GM18519 (cell line): Measurements from ENCODE around the gene PAK2.
A peak's percentile ranks its signal among the peaks of the same experiment; 100 is the strongest.
"Not testable (repeated sequence)": the region's sequence is repeated elsewhere in the genome, so short reads cannot be mapped to it uniquely, and the experiment has no call there.

Experiments used
- ATAC-seq: cut with Tn5 transposase; IDR thresholded peaks from one replicate; pipeline ENCODE4 v1.9.1; 2021; ENCODE audit warnings: mild to moderate bottlenecking, moderate library complexity; ENCODE audit not compliant: unreplicated experiment, low FRiP score

Gene PAK2

DNA sequence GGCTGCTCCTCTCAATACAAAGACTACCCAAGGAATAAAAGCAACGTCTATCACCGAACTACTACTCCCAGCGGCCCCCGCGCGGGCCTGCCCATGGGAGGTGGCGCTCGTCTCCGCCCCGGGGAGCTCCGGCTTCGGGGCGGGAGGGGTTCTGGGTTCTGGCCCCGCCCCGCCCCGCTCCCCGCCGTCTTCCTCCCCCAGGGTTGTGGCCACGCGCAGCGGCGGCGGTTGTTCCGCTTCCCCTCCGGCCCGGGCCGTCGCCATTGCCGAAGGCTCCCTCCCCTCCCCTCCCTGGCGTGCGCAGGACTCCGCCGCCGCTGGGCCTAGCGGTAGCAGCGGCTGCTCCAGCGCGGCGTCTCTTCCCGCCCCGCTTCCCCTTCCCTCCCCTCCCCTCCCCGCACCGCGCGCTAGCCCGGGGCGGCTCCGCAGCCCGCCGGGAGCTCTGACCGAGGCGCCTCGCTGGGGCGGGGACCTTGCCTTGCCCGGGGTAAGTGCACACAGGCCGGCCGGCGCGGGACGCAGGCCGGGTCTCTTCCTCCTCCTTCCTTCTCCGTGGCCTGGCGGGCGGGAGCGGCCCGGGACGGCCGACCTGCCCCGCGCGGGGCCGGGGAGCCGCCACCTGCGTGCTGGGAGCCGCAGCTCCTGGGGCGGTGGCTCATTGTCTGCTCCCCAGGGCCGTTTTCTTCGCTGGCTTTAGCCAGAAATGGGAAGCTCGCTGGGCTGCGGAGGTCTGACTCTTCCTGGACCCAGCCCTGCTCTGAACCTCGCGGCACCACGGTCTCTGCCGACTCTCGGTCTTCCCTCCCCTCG, at the start of gene PAK2:
PAK2 (plus strand) TSS at position 187 of the 810 bp plus-strand sequence. CDS start 42,790 bp downstream, outside the sequence.
- peak; percentile 75 for ATAC-seq

DNA sequence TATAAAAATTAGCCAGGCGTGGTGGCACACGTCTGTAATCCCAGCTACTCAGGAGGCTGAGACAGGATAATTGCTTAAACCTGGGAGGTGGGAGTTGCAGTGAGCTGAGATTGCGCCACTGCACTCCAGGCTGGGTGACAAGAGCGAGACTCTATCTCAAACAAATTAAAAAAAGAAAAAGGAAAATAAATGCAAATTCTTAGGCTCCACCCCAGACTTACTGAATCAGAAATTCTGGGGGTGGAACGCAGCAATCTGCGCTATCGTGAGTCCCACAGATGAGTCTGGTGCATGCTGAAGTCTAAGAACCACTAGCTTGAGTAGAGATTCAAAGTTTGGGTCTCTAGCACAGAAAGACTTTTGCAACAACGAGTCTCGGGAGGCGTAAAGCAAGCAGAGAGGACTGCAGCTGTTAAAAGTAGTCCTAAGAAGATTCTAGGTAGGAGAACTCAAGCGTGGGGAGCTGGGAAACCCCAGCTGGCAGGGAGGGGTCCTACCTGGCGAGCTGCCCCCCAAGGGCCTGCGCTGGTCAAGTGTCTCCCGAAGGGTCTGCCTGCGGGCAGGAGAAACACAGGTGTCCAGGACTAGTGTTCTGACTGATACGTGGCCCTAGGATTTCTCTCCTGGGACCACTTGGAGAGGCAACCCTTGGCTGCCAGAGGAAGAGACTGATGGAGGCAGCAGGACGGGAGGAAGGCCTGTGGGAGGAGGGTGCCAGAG, 49.6 kb upstream of the PAK2 start:
- ATAC-seq, result no peak

DNA sequence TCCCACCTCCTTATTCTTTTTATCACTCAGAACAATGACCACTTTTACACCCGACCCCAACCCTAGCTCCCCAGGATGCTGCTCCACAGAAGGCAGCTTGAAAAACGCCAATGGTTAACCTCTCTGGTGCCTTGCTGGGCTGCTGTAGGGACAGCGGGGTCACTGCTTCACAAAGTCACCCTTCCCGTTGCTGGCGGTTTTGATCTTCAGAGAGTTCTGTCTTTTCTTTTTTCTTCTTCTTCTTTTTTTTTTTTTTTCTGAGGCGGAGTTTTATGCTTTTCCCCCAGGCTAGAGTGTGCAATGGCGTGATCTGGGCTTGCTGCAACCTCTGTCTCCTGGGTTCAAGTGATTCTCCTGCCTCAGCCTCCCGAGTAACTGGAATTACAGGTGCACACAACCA, 48.3 kb upstream of the PAK2 start:
- ATAC-seq, result no peak

DNA sequence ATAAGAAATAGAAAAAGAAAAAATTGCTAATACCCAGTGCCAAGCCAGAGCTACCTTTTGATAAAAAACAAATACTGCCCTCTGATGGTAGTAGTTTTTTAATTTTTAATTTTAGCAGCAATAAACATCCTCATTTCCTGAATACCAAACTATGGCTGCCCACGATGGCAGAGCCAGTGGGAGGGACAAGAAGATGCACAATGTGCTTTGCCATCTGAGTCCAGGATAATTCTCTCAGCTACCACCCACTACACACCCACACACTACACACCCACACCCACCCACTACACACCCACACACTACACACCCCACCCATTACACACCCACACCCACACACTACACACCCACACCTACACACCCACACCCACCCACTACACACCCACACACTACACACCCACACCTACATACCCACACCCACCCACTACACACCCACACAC, 45.4 kb upstream of the PAK2 start:
- ATAC-seq, result no peak

DNA sequence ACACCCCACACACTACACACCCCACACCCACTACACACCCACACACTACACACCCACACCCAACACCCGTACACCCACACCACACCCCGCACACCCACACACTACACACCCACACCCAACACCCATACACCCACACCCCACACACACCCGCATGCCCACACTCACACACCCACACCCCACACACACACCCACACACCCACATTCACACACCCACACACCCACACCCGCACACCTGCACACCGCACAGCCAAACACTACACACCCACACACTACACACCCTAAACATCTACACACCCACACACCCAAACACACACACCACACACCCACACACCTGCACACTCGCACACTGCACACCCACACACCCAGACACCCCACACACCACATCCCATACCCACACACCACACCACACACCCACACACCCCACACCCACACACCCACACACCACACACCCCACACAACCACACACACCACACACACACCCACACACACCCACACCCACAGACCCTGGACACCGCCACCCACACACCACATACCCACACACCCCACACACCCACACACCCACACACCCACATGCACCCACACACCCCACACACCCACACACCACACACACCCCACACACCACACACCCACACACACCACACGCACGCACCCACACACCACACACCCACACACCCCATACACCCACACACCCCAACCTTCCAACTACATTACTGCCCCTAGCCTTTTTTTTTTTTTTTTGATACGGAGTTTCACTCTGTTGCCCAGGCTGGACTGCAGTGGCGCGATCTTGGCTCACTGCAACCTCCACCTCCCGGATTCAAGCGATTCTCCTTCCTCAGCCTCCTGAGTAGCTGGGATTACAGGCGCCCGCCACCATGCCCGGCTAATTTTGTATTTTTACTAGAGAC, 44.5 kb upstream of the PAK2 start:
- no peak for ATAC-seq

DNA sequence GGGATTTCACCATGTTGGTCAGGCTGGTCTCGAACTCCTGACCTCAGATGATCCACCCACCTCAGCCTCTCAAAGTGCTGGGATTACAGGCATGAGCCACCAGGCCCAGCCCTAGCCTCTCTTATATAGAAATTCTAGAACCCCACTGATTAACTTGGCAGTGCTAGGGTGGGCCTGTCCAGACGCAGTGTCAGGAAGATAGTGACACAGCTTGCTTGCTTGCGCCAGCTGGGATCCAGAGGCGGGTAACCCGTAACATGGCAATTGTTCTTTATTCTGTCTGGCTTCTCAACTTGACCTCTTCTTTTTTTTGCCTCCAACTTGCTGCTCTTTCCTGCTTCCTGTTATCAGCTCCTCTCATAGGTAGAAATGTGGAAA, 43.8 kb upstream of the PAK2 start:
- no peak for ATAC-seq

DNA sequence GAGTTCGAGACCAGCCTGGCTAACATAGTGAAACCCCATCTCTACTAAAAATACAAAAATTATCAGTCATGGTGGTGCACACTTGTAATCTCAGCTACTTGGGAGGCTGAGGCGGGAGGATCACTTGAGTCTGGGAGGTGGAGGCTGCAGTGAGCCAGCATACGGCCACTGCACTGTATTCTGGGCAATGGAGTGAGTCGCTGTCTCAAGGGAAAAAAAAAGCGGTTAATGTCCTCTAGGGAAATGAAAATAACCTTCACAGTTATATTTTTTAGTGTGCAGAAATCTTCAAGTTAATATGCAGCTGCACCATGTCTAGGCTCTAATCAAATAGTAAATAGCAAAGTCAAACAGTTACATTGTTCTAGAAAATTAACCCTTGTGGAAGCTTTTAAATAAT, 42.4 kb upstream of the PAK2 start:
- ATAC-seq, result no peak

DNA sequence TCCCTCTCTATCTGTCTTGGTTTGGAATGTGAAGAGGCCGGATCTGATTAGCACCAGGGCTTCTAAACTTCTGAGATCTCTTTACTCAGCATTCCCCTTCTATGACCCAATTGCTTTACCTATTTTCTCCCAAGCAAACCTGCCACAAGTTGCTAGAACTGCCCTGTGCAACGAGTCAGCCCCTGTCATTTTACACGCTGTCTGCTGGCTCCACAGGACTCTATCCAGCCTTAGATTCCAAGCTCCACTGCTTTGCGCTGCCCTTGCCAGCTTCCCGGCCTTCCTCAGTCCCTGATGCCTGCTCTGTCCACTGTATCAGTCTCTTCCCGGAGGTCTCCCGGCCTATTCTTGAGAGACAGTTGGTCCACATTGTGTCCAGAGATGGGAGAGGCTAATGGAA, 39.9 kb upstream of the PAK2 start:
- ATAC-seq, result no peak

DNA sequence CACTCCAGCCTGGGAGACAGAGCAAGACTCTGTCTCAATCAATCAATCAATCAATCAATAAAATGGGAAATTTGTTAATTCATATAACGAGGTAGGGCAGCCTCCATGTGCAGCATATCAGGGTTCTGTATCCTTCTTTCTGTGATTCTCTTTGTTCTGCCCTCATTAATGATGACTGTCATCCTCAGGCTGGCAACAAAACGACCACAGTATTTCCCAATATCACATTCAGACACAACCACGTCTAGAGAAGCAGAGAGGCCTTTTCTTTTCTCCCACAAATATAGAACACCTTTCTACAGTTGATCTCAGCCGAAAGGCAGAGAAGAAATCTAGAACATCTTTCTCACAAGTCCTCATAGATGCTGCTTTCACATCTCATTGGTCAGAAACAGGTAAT, 38.9 kb upstream of the PAK2 start:
- no peak for ATAC-seq

DNA sequence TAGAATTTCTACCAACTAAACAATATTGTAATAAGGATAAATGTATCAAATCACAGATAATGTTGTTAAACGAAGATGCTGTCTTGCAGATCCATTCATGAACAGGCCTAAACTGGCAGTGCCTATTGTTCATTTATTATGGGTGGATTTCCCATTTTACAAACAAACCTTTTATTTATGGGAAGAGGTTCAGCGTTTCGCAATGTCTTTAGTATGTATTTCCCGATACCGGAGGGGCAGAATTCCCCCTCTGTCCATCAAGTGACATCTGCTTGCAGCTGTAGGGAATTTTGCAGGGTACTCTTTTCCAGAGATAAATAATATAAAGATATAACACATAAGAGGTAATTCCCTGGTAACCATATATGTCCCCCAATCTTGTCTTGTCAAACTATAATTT, 33.3 kb upstream of the PAK2 start:
- no peak for ATAC-seq

DNA sequence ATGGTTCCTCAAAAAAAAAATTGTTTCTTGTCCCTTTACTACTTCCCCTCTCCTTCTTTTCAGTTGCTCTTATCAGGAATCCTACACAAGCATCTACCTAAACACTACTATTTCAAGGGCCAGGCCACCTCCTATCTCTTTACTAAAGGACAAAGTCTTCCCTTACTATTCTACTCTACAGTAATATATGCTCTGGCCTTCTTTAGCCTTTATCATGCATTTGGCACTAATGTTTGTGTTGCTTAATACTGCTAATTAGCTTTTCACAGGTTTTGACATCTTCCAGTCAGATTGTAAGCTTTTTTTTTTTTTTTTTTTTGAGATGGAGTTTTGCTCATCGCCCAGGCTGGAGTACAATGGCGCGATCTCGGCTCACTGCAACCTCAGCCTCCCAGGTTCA, 32.9 kb upstream of the PAK2 start:
- ATAC-seq, result no peak

DNA sequence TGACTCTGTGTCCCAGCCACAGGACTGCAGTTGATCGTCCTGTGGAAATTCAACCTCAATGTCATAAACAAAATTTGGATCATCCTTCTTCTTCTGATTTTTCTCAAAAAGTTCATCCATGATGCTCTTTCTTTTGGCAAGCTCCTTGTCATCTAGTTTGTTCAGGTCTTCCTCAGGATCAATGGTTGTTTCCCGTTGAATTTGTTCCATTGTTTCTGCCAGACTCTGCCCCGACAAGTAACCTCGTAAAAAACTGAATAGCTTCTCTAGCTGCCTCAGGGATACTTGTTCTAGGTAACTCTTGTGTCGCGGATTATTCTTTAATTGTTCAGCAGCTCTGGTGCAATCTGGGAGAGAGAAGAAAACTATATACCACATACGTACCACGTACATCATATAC, 32.1 kb upstream of the PAK2 start:
- ATAC-seq, result no peak

DNA sequence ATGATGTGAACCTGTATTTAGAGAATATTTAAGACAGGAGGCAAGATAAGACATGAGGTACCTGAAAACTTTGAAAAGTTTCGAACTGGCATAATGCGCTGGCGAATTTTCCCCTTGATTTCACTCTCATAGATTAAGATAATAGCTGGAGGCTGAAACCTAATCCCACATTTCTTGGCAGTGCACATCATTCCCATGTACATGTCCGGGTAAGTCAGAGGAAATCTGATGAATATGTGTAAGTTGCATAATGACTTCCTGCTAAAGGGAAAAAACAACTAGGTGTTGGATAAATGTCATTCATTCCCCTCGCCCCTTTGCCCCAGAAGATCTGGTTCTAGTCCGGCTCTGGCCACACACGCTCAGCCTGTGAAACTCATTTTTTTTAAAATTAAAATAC, 31.2 kb upstream of the PAK2 start:
- ATAC-seq, result no peak

DNA sequence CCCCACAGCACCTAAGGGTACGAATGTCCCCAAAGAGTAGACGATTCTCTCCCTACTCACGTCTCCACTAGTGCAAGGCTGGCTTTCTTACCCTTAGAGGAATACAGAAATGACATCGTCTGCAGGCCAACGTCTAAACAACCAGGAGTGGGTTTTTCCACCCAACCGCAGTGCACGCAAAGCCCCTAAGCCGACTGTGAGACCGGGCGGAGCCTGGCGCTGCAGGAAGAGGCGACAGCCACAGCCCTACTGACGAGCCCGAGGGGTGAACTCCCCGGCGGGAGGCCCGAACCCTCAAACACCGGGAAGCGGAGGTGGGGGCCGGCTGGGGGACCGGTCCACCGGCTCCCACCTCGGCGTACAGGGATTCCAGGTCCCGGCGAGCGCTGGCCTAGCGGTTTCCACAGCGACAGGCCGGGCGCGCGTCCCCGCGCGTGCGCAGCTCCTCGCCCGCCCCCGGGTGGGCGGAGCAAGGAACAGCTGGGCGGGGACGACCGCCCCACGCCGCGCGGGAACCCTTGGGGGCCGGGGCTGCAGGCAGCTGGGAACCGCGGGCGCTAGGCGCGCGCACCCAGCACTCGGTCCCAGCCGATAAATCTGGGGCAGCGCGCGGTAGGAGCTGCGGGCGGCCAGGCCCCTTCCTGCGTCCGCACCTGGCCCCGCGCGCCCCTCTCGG, 27.7 kb upstream of the PAK2 start, which contains the start of the genes CEP19 and PIGX:
CEP19 (minus strand) TSS at position 413 of the 676 bp plus-strand sequence. CDS start 3,593 bp downstream, outside the sequence.
PIGX (plus strand) TSS at position 540 of the 676 bp plus-strand sequence.
- peak; percentile 61 for ATAC-seq

DNA sequence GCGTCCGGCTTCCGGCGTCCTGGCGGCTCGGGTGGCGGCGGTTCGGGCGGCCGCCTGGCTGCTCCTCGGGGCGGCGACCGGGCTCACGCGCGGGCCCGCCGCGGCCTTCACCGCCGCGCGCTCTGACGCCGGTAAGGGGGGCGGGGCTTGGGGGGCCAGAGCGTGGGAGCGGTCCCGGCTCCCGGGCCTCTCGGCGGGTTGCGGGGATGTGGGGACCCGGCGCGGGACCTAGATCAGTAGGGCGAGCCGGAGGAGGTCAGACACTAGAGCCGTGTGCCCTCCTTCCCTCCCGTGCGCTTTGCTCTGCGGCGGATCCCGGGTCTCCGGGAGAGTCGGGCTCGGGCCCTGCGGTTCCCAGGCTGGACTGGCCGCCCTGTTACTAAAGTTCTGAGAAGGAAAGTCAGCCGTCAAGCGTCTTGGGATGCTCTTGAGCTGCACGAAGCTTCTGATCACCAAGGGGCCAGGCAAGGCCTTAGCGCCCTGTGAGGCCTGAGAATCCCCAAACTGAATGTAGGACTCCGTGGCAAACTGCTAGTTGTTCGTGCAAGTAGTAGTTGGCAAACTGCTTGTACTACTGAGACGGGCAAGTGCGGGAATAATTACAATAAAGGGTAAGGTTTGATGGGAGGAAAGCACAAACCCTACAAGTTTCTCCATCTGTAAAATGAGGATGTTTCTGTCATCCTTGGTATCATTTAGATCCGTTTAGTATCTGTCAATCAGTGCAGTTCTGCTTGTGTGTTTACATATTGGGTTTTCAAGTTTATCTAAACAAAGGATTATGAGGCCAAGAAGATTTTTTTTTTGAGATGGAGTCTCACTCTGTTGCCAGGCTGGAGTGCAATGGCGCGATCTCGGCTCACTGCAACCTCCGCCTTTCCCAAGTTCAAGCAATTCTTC, 26.9 kb upstream of the PAK2 start:
- ATAC-seq, result peak; percentile 31

DNA sequence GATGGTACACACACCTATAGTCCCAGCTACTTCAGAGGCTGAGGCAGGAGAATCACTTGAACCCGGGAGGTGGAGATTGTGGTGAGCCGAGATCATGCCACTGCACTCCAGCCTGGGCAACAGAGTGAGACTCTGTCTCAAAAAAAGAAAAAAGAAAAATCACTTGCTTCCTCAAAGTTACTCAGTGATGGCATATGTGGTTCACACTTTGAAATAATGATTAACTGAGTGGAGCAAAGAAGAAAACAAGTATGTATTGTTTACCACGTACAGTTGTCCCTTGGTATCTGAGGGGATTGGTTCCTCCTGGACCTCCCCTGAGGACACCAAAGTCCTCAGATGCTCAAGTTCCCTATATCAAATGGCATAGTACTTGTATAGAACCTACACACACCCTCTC, 22.5 kb upstream of the PAK2 start:
- ATAC-seq, result not testable (repeated sequence)

DNA sequence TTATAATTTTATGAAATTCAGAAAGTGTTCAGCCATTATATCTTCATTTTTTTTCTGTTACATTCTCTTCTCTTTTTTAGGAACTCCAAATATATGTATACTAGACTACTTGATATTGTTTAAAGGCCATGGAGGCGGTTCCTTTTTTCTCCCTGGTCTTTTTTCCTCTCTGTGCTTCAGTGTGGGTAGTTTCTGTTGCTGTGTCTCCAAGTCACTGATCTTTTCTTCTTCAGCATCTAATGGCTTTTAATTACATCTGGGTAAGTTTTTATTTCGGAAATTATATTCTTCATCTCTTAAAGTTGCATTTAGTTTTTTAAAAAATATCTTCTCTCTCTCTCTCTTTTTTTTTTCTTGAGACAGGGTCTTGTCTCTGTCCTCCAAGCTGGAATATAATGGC, 18.6 kb upstream of the PAK2 start:
- no peak for ATAC-seq

DNA sequence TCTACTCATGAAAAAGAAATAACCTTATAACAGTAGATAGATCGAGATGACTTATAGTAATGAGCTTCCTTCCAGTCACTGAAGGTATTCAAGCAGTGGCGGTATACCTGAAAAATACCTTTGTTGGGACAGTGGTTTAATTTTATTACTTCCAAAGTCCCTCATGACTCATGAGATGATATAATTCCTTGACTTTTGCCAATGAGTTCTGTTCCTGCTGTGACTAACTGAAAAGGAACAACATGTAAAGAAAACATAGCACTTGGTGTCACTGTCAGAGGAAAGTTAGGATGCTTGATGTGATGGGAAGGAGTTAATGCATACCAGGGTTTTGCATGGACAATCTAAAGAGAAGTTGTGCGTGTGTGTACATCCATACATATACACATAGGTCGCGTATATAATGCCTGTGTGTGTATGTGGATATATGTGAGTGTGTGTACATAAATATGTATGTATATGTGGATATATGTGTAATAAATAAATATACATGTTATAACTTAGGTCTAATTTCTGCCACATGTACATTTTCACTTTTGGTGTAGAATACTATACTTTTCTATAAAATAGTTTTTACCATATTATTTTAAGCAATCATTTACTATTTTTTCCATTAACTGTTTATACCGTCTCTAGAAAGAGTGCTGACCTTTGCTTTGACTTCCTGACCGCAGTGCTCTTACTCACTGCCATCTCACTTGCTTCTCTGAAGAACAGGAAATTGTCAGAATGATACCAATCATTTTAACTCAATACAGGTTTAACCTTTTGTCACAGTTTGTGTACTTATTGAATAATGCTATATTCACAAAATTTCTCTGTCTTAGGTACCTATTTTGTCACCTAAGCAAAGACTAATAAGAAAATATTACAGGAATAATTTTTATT, 12.6 kb upstream of the PAK2 start:
- no peak for ATAC-seq
